HK-2 (cell line): ENCODE measurements around the gene RCC1.
"Not testable (repeated sequence)": the region's sequence is repeated elsewhere in the genome, so short reads cannot be mapped to it uniquely, and the experiment has no call there.

Source experiments
- DNase-seq: peaks from one replicate; pipeline ENCODE4 v3.0.0-alpha.2; 2018; ENCODE audit not compliant: unreplicated experiment

The RCC1 gene

GRCh38 chr1:28548318-28548717 lies 42.5 kb downstream of the RCC1 start:
- no peak for DNase-seq

DNA sequence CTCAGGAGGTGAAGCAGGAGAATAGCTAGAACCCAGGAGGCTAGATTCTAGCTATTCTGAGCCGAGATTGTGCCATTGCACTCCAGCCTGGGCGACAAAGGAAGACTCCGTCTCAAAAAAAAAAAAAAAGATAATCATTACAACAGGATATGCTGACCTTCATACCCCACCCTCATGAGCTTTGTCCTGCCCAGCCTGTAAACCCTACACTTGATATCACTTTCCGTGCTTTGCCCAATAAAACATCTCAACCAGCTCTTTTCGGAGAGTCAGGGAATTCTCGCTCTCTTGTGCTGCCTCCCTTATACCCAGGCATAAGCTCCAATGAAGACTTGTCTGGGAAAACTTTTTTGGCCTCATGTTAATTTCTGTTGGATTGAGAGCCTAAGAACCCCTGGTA lies 45.5 kb downstream of the RCC1 start:
- DNase-seq: no peak

DNA sequence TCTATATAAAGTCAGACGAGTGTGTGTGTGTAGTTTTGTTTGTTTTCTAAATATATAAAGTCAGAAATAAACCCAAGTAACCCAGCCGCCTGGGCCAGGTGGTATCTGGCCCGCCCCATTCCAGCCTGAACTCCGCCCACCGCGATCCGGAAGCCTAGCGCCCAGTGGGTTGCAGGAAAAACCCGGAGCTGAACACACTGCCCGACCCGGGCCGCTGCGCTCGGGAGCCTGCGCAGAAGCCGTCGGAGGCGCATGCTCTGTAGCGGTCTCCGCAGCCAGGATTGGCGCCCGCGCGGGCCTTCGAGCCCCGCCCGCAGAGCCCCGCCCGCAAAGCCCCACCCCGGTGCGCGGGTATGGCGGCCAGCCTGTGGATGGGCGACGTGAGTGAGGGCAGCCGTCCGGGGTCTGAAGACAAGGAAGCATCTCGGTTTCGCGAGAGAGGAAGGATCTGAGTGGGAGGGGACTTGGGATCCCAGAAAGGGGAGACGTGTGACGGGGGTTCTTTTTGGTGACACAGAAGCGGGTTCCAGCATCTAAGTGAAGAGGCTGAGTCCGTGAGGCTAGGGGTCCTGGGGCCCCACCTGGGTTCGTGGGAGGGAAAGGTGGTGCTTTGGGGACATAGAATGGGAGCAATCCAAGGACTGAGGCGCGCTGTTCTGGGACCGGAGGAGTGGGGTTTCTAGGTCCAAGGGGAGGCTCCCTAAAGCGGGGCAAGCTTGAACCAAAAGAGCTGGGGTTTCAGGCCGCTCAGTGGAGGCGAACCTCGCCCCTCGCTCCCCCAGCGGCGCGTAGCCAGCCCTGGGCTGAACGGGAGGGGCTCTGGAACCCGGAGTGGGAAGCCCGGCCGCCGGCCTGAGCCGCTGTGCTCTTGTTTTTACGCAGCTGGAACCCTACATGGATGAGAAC lies 47.2 kb downstream of the RCC1 start, which contains the start of gene TRNAU1AP:
TSS of gene TRNAU1AP (plus strand) at position 328 of the 906 bp plus-strand sequence. CDS start at position 354, 26 bp downstream.
- peak; percentile 98 for DNase-seq

DNA sequence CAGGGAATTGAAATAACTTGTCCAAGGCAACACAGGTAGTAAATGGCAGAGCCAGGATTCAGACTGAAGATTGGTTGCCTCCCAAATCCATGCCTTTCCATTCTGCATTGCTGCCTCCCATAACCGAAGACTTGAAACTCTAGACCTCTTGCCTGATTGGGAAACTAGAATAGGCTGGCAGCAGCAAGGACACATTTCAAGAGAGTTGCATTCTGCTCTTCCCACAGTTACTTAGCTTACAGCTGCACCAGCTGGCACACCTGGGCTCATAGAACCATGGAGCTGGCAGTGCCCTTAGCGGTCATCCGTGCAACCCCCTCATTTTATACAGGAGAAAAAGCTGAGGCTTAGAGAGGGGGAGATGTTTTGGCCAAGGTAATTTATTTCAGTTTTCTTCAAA lies 55.0 kb downstream of the RCC1 start:
- DNase-seq: no peak

- no peak for DNase-seq
Observed at GRCh38 chr1:28564310-28564709, 58.5 kb downstream of the RCC1 start.

- DNase-seq: no peak
Observed at GRCh38 chr1:28565040-28565439, 59.2 kb downstream of the RCC1 start.

- no peak for DNase-seq
Observed at GRCh38 chr1:28565726-28566125, 59.9 kb downstream of the RCC1 start.

GRCh38 chr1:28566931-28567330 lies 61.1 kb downstream of the RCC1 start:
- DNase-seq: no peak

DNA sequence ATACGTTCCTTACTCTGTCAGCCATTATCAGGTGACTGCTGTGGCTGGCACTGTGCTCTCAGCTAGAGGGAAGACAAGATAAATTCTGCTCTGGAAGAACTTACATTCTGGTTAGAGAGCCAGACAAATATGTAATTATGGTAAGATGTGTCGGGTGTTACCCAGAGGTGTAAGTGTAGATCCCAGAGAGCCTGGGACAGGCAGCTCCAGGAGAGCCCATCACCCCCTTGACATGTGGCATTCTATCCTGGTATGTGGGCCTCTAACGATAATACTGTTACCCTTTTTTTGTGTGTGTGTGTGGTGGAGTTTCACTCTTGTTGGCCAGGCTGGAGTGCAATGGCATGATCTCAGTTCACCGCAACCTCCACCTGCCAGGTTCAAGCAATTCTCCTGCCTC lies 66.1 kb downstream of the RCC1 start:
- DNase-seq: no peak

DNA sequence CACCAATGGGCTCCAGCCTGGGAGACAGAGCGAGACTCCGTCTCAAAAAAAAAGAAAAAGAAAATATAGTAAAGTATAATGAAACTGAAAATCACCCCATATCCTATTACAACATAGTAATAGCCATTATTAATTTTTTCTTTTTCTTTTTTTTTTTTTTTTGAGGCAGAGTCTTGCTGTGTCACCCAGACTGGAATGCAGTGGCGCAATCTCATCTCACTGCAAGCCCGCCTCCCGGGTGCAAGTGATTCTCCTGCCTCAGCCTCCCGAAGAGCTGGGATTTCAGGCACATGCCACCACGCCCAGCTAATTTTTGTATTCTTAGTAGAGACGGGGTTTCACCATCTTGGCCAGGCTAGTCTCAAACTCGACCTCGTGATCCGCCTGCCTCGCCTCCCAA lies 67.0 kb downstream of the RCC1 start:
- DNase-seq: not testable (repeated sequence)

DNA sequence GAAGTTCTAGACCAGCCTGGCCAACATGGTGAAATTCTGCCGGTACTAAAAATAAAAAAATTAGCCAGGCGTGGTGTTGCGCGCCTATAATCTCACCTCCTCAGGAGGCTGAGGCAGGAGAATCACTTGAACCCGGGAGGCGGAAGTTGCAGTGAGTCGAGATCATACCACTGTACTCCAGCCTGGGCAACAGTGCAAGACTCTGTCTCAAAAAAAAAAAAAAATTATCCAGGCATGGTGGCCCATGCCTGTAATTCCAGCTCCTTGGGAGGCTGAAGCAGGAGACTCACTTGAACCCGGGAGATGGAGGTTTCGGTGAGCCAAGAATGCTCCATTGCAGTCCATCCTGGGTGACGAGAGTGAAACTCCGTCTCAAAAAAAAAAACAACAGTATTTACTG lies 67.7 kb downstream of the RCC1 start:
- no peak for DNase-seq

DNA sequence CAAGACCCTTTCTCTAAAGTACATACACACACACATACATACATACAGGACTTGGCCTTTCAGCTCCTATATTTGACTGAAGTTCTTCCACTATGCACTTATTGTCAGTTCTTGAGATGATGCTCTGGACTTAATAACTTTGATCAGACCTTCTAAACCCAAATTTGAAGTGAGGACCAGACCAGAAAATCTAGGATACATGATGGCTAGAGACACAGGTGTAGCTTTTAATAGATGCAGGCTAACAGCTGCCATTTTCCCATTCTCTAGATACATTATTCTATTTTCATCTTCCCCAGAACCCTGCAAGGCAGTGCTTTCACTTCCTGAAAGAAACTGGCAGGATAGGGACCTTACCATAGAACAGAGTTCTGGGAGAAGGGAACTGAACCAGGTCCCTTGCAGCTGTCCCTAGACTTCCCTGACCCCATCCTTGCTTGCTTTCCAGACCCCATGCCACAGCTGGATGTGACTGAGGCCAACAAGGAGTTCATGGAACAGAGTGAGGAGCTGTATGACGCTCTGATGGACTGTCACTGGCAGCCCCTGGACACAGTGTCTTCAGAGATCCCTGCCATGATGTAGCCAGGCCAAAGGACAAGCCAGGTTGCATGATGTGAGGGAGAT lies 71.3 kb downstream of the RCC1 start:
- no peak for DNase-seq

- DNase-seq: no peak
Observed at GRCh38 chr1:28577738-28578536, 72.1 kb downstream of the RCC1 start.

DNA sequence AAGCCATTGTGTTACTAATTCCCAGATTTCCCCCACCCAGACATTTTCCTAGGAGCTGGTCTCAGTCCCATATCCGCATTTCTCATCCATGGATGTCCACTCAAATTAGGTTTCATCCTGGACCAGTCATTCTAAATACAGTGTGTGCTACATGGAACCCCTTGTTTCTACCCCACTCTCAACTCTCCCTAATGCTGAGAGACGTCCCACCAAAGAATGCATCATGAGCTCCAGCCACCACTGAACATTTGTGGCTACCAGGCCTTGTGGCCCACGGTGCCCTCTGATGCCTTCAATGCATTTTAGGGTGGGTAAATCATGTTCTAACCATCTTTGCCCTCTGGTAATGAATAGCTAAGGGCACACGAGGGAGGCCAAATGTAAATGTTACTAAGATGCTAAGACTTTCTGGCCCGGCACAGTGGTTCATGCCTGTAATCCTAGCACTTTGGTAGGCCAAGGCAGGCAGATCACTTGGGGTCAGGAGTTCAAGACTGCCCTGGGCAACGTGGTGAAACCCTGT lies 72.9 kb downstream of the RCC1 start:
- no peak for DNase-seq

GRCh38 chr1:28579401-28579800 lies 73.6 kb downstream of the RCC1 start:
- no peak for DNase-seq

- DNase-seq: peak; percentile 54
Observed at GRCh38 chr1:28580722-28581530, 75.1 kb downstream of the RCC1 start.

GRCh38 chr1:28581531-28582247 lies 75.8 kb downstream of the RCC1 start:
- DNase-seq: peak; percentile 97

DNA sequence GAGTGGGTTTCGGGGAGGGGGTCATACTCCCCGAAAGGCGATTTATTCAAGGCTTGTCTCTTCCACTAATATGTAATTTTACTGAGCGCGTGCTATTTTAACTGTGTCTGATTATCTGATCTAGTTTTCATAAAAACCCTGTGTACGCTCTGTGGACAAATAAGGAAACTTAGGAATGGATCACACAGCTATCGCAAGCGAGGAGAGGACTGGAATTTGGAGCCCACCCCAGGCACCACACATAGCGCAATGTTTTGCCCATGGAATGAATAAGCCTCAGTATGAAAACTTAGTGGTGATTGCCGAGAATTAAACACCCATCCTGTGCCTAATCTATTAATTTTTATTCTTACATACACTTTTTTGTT lies 76.4 kb downstream of the RCC1 start:
- no peak for DNase-seq

GRCh38 chr1:28586585-28587391 lies 80.9 kb downstream of the RCC1 start:
- not testable (repeated sequence) for DNase-seq
